ENCODE data around the gene TREM1. TPM values are rescaled to one million over a fixed set of nuclear protein-coding genes. Genes with fewer than 3 reads are reported as not detected.

TREM1 gene
- total RNA-seq, 1 donor from 2014 or later = 0.52 TPM

GRCh38 chr6:41332241-41332640 lies 45.8 kb upstream of the TREM1 start:
- Histone ChIP-seq H3K27ac (replicated peaks) (no peak overlapping the region), H3K36me3 (no peaks in the 10 kb centered on the region), H3K4me3 (no peak overlapping the region), H3K27me3 (ENCODE audit: low read depth) (peaks cover 77% of the 10 kb centered on the region), H3K9me3 (replicated peaks) (no peaks in the 10 kb centered on the region), H3K4me1 (no peaks in the 10 kb centered on the region)
- TF ChIP-seq CTCF (IDR thresholded peaks at IDR 0.05; ENCODE audit: borderline replicate concordance) = no peak
- DNase-seq = no peak
- intact Hi-C loops (cut with micrococcal nuclease) = no loop called here

- no peaks in the 10 kb centered on the region for H3K36me3 ChIP-seq
- DNase-seq = no peak
- H3K9me3 ChIP-seq (replicated peaks) = no peaks in the 10 kb centered on the region
- no peak for TF ChIP-seq CTCF (IDR thresholded peaks at IDR 0.05; ENCODE audit: borderline replicate concordance)
- H3K4me3 ChIP-seq = no peak overlapping the region
- no peaks in the 10 kb centered on the region for H3K4me1 ChIP-seq
- H3K27me3 ChIP-seq (ENCODE audit: low read depth) = peaks cover 80% of the 10 kb centered on the region
- no peak overlapping the region for H3K27ac ChIP-seq (replicated peaks)
- intact Hi-C loops (cut with micrococcal nuclease) = no loop called here
These were observed 45.1 kb upstream of the TREM1 start for GRCh38 chr6:41331401-41332150.

GRCh38 chr6:41327177-41327576 lies 40.7 kb upstream of the TREM1 start:
- Histone ChIP-seq H3K9me3 (replicated peaks) (no peaks in the 10 kb centered on the region), H3K27ac (replicated peaks) (no peak overlapping the region), H3K36me3 (no peaks in the 10 kb centered on the region), H3K27me3 (ENCODE audit: low read depth) (peaks cover 73% of the 10 kb centered on the region), H3K4me1 (no peaks in the 10 kb centered on the region), H3K4me3 (no peak overlapping the region)
- DNase-seq = no peak
- no peak for TF ChIP-seq CTCF (IDR thresholded peaks at IDR 0.05; ENCODE audit: borderline replicate concordance)
- intact Hi-C loops (cut with micrococcal nuclease) = no loop called here

- TF ChIP-seq CTCF (IDR thresholded peaks at IDR 0.05; ENCODE audit: borderline replicate concordance) = no peak
- intact Hi-C loops (cut with micrococcal nuclease) = no loop called here
- H3K27ac ChIP-seq (replicated peaks) = no peak overlapping the region
- peaks cover 78% of the 10 kb centered on the region for H3K27me3 ChIP-seq (ENCODE audit: low read depth)
- H3K4me3 ChIP-seq = no peak overlapping the region
- no peak for DNase-seq
- H3K4me1 ChIP-seq = no peaks in the 10 kb centered on the region
- H3K36me3 ChIP-seq = no peaks in the 10 kb centered on the region
- H3K9me3 ChIP-seq (replicated peaks) = no peaks in the 10 kb centered on the region
These were observed 39.6 kb upstream of the TREM1 start for GRCh38 chr6:41326092-41326491.

- Histone ChIP-seq H3K4me3 (no peak overlapping the region), H3K27me3 (ENCODE audit: low read depth) (peaks cover 76% of the 10 kb centered on the region), H3K27ac (replicated peaks) (no peak overlapping the region), H3K4me1 (no peaks in the 10 kb centered on the region), H3K9me3 (replicated peaks) (no peaks in the 10 kb centered on the region), H3K36me3 (no peaks in the 10 kb centered on the region)
- TF ChIP-seq CTCF (IDR thresholded peaks at IDR 0.05; ENCODE audit: borderline replicate concordance) = no peak
- no peak for DNase-seq
- intact Hi-C loops (cut with micrococcal nuclease) = no loop called here
These were observed 39.1 kb upstream of the TREM1 start for GRCh38 chr6:41325446-41326066.
